PC-3 (cell line): ENCODE data around the gene SFTPB. TPM values are rescaled to one million over a fixed set of nuclear protein-coding genes. Genes with fewer than 3 reads are reported as not detected.
"Not testable (repeated sequence)": the region's sequence is repeated elsewhere in the genome, so short reads cannot be mapped to it uniquely, and the experiment has no call there.

Source experiments
- ATAC-seq: fragments of 200-7000 bp; cut with Tn5 transposase; 2 replicates; pipeline ENCODE4 v1.9.1; 2020; ENCODE audit warnings: mild to moderate bottlenecking, moderate library complexity
- BruUV-seq: library from RNA; stranded (reverse); fragments of 400-500 nt; replicated peaks from 2 replicates; lab custom pipeline; 2021; lab: Mats Ljungman, UMichigan
- CTCF ChIA-PET: fragments of 300-600 bp; sonication (Branson Sonifier 250); formaldehyde crosslinking; loops from one replicate; lab custom pipeline; 2022; ENCODE audit warnings: antibody characterized with exemption; lab: Charles Lee
- POLR2A ChIA-PET: fragments of 300-600 bp; sonication (Branson Sonifier 250); formaldehyde crosslinking; loops from one replicate; lab custom pipeline; 2022; ENCODE audit warnings: antibody characterized with exemption; ENCODE audit not compliant: unreplicated experiment; lab: Charles Lee
- DNase-seq: peaks from one replicate; pipeline ENCODE4 v3.0.0-alpha.2; 2015
- H2AFZ ChIP-seq: fragments of 300-600 bp; sonication (generic); 2 replicates; pipeline ENCODE4 v1.6.0; 2016; ENCODE audit warnings: antibody characterized with exemption, low read length
- H3F3A ChIP-seq: fragments of 300-600 bp; sonication (generic); one replicate; pipeline ENCODE4 v1.6.0; 2017; ENCODE audit warnings: antibody characterized with exemption, low read length, control low read depth, mild to moderate bottlenecking; ENCODE audit not compliant: unreplicated experiment
- H3K27ac ChIP-seq: fragments of 300-600 bp; sonication (generic); 2 replicates; pipeline ENCODE4 v1.5.1; 2016; ENCODE audit warnings: mild to moderate bottlenecking, low read length
- H3K27me3 ChIP-seq: fragments of 300-600 bp; sonication (generic); 2 replicates; pipeline ENCODE4 v1.6.1; 2016; ENCODE audit warnings: low read length, mixed read lengths
- H3K36me3 ChIP-seq: fragments of 300-600 bp; sonication (generic); 2 replicates; pipeline ENCODE4 v1.6.1; 2016; ENCODE audit warnings: low read depth, mixed run types, low read length, mixed read lengths
- H3K4me1 ChIP-seq: fragments of 300-600 bp; sonication (generic); 2 replicates; pipeline ENCODE4 v1.5.1; 2016; ENCODE audit warnings: low read length; ENCODE audit not compliant: insufficient read depth
- H3K4me2 ChIP-seq: fragments of 300-600 bp; sonication (generic); 2 replicates; pipeline ENCODE4 v1.6.0; 2016; ENCODE audit warnings: low read length
- H3K4me3 ChIP-seq: fragments of 300-600 bp; sonication (generic); 2 replicates; pipeline ENCODE4 v1.5.1; 2016; ENCODE audit warnings: mild to moderate bottlenecking, low read length, mixed read lengths
- H3K79me2 ChIP-seq: fragments of 300-600 bp; sonication (generic); 2 replicates; pipeline ENCODE4 v1.6.1; 2017; ENCODE audit warnings: low read length, mixed read lengths
- H3K9ac ChIP-seq: fragments of 300-600 bp; sonication (generic); 2 replicates; pipeline ENCODE4 v1.6.0; 2016; ENCODE audit warnings: mild to moderate bottlenecking, low read length
- H3K9me2 ChIP-seq: fragments of 300-600 bp; sonication (generic); replicated peaks from 2 replicates; pipeline ENCODE4 v1.6.1; 2016; ENCODE audit warnings: mixed run types, low read length, mixed read lengths
- H3K9me3 ChIP-seq: fragments of 300-600 bp; sonication (generic); 2 replicates; pipeline ENCODE4 v1.6.1; 2016; ENCODE audit warnings: low read length, mixed read lengths
- H4K20me1 ChIP-seq: fragments of 300-600 bp; sonication (generic); 2 replicates; pipeline ENCODE4 v1.6.1; 2016; ENCODE audit warnings: low read length, mixed read lengths
- CTCF ChIP-seq: fragments of 300-600 bp; sonication (generic); conservative IDR thresholded peaks from 2 replicates; pipeline ENCODE4 v1.5.1; 2017; ENCODE audit warnings: antibody characterized with exemption, low read depth, mild to moderate bottlenecking, low read length
- EZH2 ChIP-seq: fragments of 300-600 bp; sonication (generic); IDR thresholded peaks from one replicate; pipeline ENCODE4 v1.6.1; 2017; ENCODE audit warnings: antibody characterized with exemption, mild to moderate bottlenecking, low read length; ENCODE audit not compliant: unreplicated experiment
- EZH2phosphoT487 ChIP-seq: fragments of 300-600 bp; sonication (generic); IDR thresholded peaks from 2 replicates; pipeline ENCODE4 v1.6.1; 2018; ENCODE audit warnings: mild to moderate bottlenecking, antibody characterized with exemption, low read length, borderline replicate concordance
- intact Hi-C: fragments of 100-400 bp; cut with micrococcal nuclease; formaldehyde crosslinking; loops from 2 replicates; pipeline ENCODE4 v1.9.0; 2023
- total RNA-seq: library from RNA; depleted of rRNA; stranded (reverse); fragments of >200 nt; gene quantifications from 2 replicates; pipeline ENCODE4 v1.2.3, GENCODE V29; 2014

SFTPB gene
- total RNA-seq, 1 experiment from 2014 or later, result not detected

GRCh38 chr2:85621338-85621737 is 46.7 kb downstream of the SFTPB start:
- Histone ChIP-seq H3F3A (no peaks in the 10 kb centered on the region), H3K36me3 (peaks cover 57% of the 10 kb centered on the region), H3K9ac (no peak overlapping the region), H3K9me2 (no peaks in the 10 kb centered on the region), H2AFZ (no peak overlapping the region), H3K79me2 (peaks cover 53% of the 10 kb centered on the region), H3K4me3 (no peak overlapping the region), H4K20me1 (peaks cover 7% of the 10 kb centered on the region), H3K27me3 (no peaks in the 10 kb centered on the region), H3K4me1 (peaks cover 19% of the 10 kb centered on the region), H3K9me3 (no peaks in the 10 kb centered on the region), H3K27ac (no peak overlapping the region), H3K4me2 (no peak overlapping the region)
- DNase-seq (no peak), ATAC-seq (no peak)
- no peak for TF ChIP-seq CTCF
- no peak for TF ChIP-seq EZH2
- no peak for TF ChIP-seq EZH2phosphoT487
- CTCF ChIA-PET, result no interaction called here
- BruUV-seq, result no TSS peak
- intact Hi-C loops, result no loop called here
- POLR2A ChIA-PET, result no interaction called here

- Histone ChIP-seq H2AFZ (no peak overlapping the region), H3K9me2 (no peaks in the 10 kb centered on the region), H3F3A (no peaks in the 10 kb centered on the region), H3K36me3 (peaks cover 42% of the 10 kb centered on the region), H3K4me3 (no peak overlapping the region), H3K4me1 (peaks cover 19% of the 10 kb centered on the region), H3K79me2 (peaks cover 57% of the 10 kb centered on the region), H4K20me1 (peaks cover 7% of the 10 kb centered on the region), H3K4me2 (no peak overlapping the region), H3K9me3 (no peaks in the 10 kb centered on the region), H3K27ac (no peak overlapping the region), H3K27me3 (no peaks in the 10 kb centered on the region), H3K9ac (no peak overlapping the region)
- ChIA-PET CTCF (interaction anchor here (0.6 kb wide), 1 partner anchor 434 kb away, joined by 6 read pairs; no protein-coding TSS in a partner anchor), POLR2A (interaction anchor here (0.7 to 1.2 kb wide), 2 partner anchors 81 to 249 kb away, joined by 3 to 5 read pairs; no protein-coding TSS in a partner anchor)
- no peak for ATAC-seq
- TF ChIP-seq CTCF (no peak), EZH2 (no peak), EZH2phosphoT487 (no peak)
- BruUV-seq, result no TSS peak
- DNase-seq, result no peak
- intact Hi-C loops, result no loop called here
These were observed 48.4 kb downstream of the SFTPB start for GRCh38 chr2:85619617-85620016.

GRCh38 chr2:85617723-85618122 is 50.3 kb downstream of the SFTPB start:
- H3K36me3 ChIP-seq, result peaks cover 25% of the 10 kb centered on the region
- ATAC-seq, H3K9me2 ChIP-seq, POLR2A ChIA-PET, intact Hi-C loops, H3K27ac ChIP-seq, H3K9me3 ChIP-seq, H4K20me1 ChIP-seq, H3F3A ChIP-seq, CTCF ChIA-PET, DNase-seq, H2AFZ ChIP-seq, BruUV-seq, H3K27me3 ChIP-seq: not testable (repeated sequence)
- H3K9ac ChIP-seq, result peak overlapping the region; percentile 91; the same call in 1 of the 2 replicates
- peaks cover 19% of the 10 kb centered on the region for H3K4me1 ChIP-seq
- H3K4me2 ChIP-seq, result peak overlapping the region; percentile 87
- H3K4me3 ChIP-seq, result peak overlapping the region; percentile 77
- peaks cover 50% of the 10 kb centered on the region for H3K79me2 ChIP-seq
